Stomach smooth muscle (tissue), 2 donors: ENCODE measurements around the gene DRD1.

Experiments
- H3K27ac ChIP-seq: one replicate; pipeline ENCODE4 v1.7.0; 2013; ENCODE audit warnings: mild to moderate bottlenecking, low read length, inconsistent platforms
- H3K27me3 ChIP-seq, 2 donors: one replicate each; pipeline ENCODE4 v1.7.0; 2013; ENCODE audit warnings: low read length in 2 of 2; ENCODE audit not compliant: insufficient read depth in 2 of 2, control insufficient read depth in 1 of 2
- H3K36me3 ChIP-seq, 2 donors: one replicate each; pipeline ENCODE4 v1.7.0; 2013; ENCODE audit warnings: low read length in 2 of 2; ENCODE audit not compliant: control insufficient read depth in 2 of 2, insufficient read depth in 2 of 2
- H3K4me1 ChIP-seq: one replicate; pipeline ENCODE4 v1.7.0; 2013; ENCODE audit warnings: low read length; ENCODE audit not compliant: control insufficient read depth, insufficient read depth
- H3K4me3 ChIP-seq, 2 donors: one replicate each; pipeline ENCODE4 v1.7.0; 2013; ENCODE audit warnings: low read length in 2 of 2
- H3K9ac ChIP-seq, 2 donors: one replicate each; pipeline ENCODE4 v1.7.0; 2013; ENCODE audit warnings: low read length in 2 of 2, mild to moderate bottlenecking in 1 of 2
- H3K9me3 ChIP-seq, 2 donors: one replicate each; pipeline ENCODE4 v1.7.0; 2013; ENCODE audit warnings: low read length in 2 of 2; ENCODE audit not compliant: control insufficient read depth in 2 of 2
- donor health status: healthy.
- donor health status: Pancreatic carcinoma.

Gene DRD1

GRCh38 chr5:175394601-175395000 lies 49.4 kb downstream of the DRD1 start:
- H3K4me1 ChIP-seq = no peaks in the 10 kb centered on the region
- no peak overlapping the region for H3K27ac ChIP-seq
- no peaks in the 10 kb centered on the region for H3K36me3 ChIP-seq

GRCh38 chr5:175393897-175394296 lies 50.1 kb downstream of the DRD1 start:
- Histone ChIP-seq H3K27ac (no peak overlapping the region), H3K27me3 (no peaks in the 10 kb centered on the region), H3K4me1 (no peaks in the 10 kb centered on the region), H3K4me3 (no peak overlapping the region), H3K36me3 (no peaks in the 10 kb centered on the region), H3K9me3 (no peaks in the 10 kb centered on the region), H3K9ac (no peak overlapping the region)

More at GRCh38 chr5:175394601-175395000, 49.4 kb downstream of the DRD1 start:
- H3K9me3 ChIP-seq = no peaks in the 10 kb centered on the region
- H3K4me3 ChIP-seq = no peak overlapping the region
- H3K9ac ChIP-seq = no peak overlapping the region
- no peaks in the 10 kb centered on the region for H3K27me3 ChIP-seq

GRCh38 chr5:175392236-175392635 lies 51.7 kb downstream of the DRD1 start:
- Histone ChIP-seq H3K9me3 (no peaks in the 10 kb centered on the region), H3K4me1 (no peaks in the 10 kb centered on the region), H3K4me3 (no peak overlapping the region), H3K36me3 (no peaks in the 10 kb centered on the region), H3K27ac (no peak overlapping the region), H3K27me3 (no peaks in the 10 kb centered on the region), H3K9ac (no peak overlapping the region)

GRCh38 chr5:175390352-175391083 lies 53.5 kb downstream of the DRD1 start:
- Histone ChIP-seq H3K4me1 (no peaks in the 10 kb centered on the region), H3K9me3 (no peaks in the 10 kb centered on the region), H3K4me3 (no peak overlapping the region), H3K36me3 (no peaks in the 10 kb centered on the region), H3K27me3 (no peaks in the 10 kb centered on the region), H3K27ac (no peak overlapping the region), H3K9ac (no peak overlapping the region)
